ENCODE results near the gene TFF3.

TFF3 gene

GRCh38 chr21:42264245-42265195 is 50.7 kb downstream of the TFF3 start:
- DNase-seq = no peak

- peak; percentile 40 to 52 for DNase-seq
These were observed 51.5 kb downstream of the TFF3 start for GRCh38 chr21:42263591-42264131.

GRCh38 chr21:42262831-42263231 is 52.4 kb downstream of the TFF3 start:
- DNase-seq = peak; percentile 62 to 73

GRCh38 chr21:42261829-42262200 is 53.4 kb downstream of the TFF3 start:
- DNase-seq = peak; percentile 45 to 73
